NCI-H2107 (cell line): ENCODE results near the gene TCTN2.
A peak's percentile ranks its signal among the peaks of the same experiment; 100 is the strongest.

Experiments
- DNase-seq: peaks from one replicate; lab custom pipeline; 2025; lab: John Stamatoyannopoulos, UW

TCTN2 gene

GRCh38 chr12:123686636-123687190, 15.8 kb downstream of the TCTN2 start:
- DNase-seq, result no peak

GRCh38 chr12:123690191-123690840, 19.4 kb downstream of the TCTN2 start:
- no peak for DNase-seq

GRCh38 chr12:123696207-123696606, 25.3 kb downstream of the TCTN2 start:
- peak; percentile 29 for DNase-seq

- DNase-seq, result peak; percentile 68
These were observed 25.7 kb downstream of the TCTN2 start for GRCh38 chr12:123696646-123697045.

GRCh38 chr12:123705935-123706334, 35.0 kb downstream of the TCTN2 start:
- DNase-seq, result no peak

GRCh38 chr12:123707466-123707865, 36.6 kb downstream of the TCTN2 start:
- DNase-seq, result no peak

- no peak for DNase-seq
These were observed 41.9 kb downstream of the TCTN2 start for GRCh38 chr12:123712780-123713319.

- no peak for DNase-seq
These were observed 42.5 kb downstream of the TCTN2 start for GRCh38 chr12:123713398-123713797.

- DNase-seq, result no peak
These were observed 43.1 kb downstream of the TCTN2 start for GRCh38 chr12:123713823-123714585.

- no peak for DNase-seq
These were observed 44.3 kb downstream of the TCTN2 start for GRCh38 chr12:123715195-123715594.

GRCh38 chr12:123717350-123717749, 46.4 kb downstream of the TCTN2 start:
- DNase-seq, result no peak

- no peak for DNase-seq
These were observed 49.4 kb downstream of the TCTN2 start for GRCh38 chr12:123720141-123720814.

- no peak for DNase-seq
These were observed 50.3 kb downstream of the TCTN2 start for GRCh38 chr12:123721245-123721644.

- DNase-seq, result peak; percentile 34
These were observed 52.1 kb downstream of the TCTN2 start for GRCh38 chr12:123723011-123723410.

GRCh38 chr12:123723765-123724164, 52.9 kb downstream of the TCTN2 start:
- DNase-seq, result no peak

- no peak for DNase-seq
These were observed 55.3 kb downstream of the TCTN2 start for GRCh38 chr12:123726244-123726643.

- no peak for DNase-seq
These were observed 56.0 kb downstream of the TCTN2 start for GRCh38 chr12:123726962-123727361.

- DNase-seq, result no peak
These were observed 57.0 kb downstream of the TCTN2 start for GRCh38 chr12:123727878-123728277.

GRCh38 chr12:123731596-123731995, 60.7 kb downstream of the TCTN2 start:
- DNase-seq, result no peak

GRCh38 chr12:123732251-123732650, 61.3 kb downstream of the TCTN2 start:
- no peak for DNase-seq

GRCh38 chr12:123733229-123733628, 62.3 kb downstream of the TCTN2 start:
- no peak for DNase-seq

GRCh38 chr12:123734268-123734667, 63.4 kb downstream of the TCTN2 start:
- no peak for DNase-seq
